H7 (cell line): ENCODE measurements around the gene SCGB2A2. TPM values are rescaled to one million over a fixed set of nuclear protein-coding genes. Genes with fewer than 3 reads are reported as not detected.

Source experiments
- total RNA-seq: library from RNA; depleted of rRNA; stranded (reverse); fragments of >200 nt; shearing (Covaris generic); gene quantifications from 2 replicates; pipeline ENCODE4 v1.2.3, GENCODE V29; 2014; rRNA removed

SCGB2A2 gene
- total RNA-seq, 1 experiment from 2014 or later = not detected

Other genes starting within 250 kb of the SCGB2A2 start
- 96.8 and 107 TPM in 2 replicates for gene INCENP, start 146.1 kb upstream of the SCGB2A2 start, total RNA-seq
- not detected in 2 replicates for gene SCGB1D1, start 79.9 kb upstream of the SCGB2A2 start, total RNA-seq
- gene SCGB2A1, start 61.5 kb upstream of the SCGB2A2 start, total RNA-seq = not detected in 2 replicates
- not detected in 2 replicates for gene SCGB1D2, start 27.9 kb upstream of the SCGB2A2 start, total RNA-seq
- gene SCGB1D4, start 28.9 kb downstream of the SCGB2A2 start, total RNA-seq = not detected in 2 replicates
- gene ASRGL1, start 67.3 kb downstream of the SCGB2A2 start, total RNA-seq = 46.3 and 56.3 TPM in 2 replicates
- not detected in 2 replicates for gene SCGB1A1, start 148.9 kb downstream of the SCGB2A2 start, total RNA-seq